AG08395 (cell line): ENCODE measurements around the gene OPN1MW2.
"Not testable (repeated sequence)": the region's sequence is repeated elsewhere in the genome, so short reads cannot be mapped to it uniquely, and the experiment has no call there.

ENCODE experiments used
- DNase-seq: peaks from one replicate; pipeline ENCODE4 v3.0.0; 2012; ENCODE audit warnings: mixed read lengths, low spot score

OPN1MW2 gene

GRCh38 chrX:154219456-154219855 lies at the start of gene OPN1MW2:
Gene OPN1MW2 (plus strand): TSS chrX:154219756. CDS start chrX:154219816, 60 bp downstream.
- DNase-seq, result not testable (repeated sequence)

GRCh38 chrX:154172535-154172943 lies 47.0 kb upstream of the OPN1MW2 start:
- DNase-seq, result not testable (repeated sequence)

GRCh38 chrX:154174356-154174755 lies 45.2 kb upstream of the OPN1MW2 start:
- not testable (repeated sequence) for DNase-seq

- DNase-seq, result not testable (repeated sequence)
These were observed 37.3 kb upstream of the OPN1MW2 start, which contains the start of gene OPN1MW for GRCh38 chrX:154182296-154182695. Gene OPN1MW (plus strand): TSS chrX:154182596. CDS start chrX:154182678, 82 bp downstream.

GRCh38 chrX:154183794-154184193 lies 35.8 kb upstream of the OPN1MW2 start:
- not testable (repeated sequence) for DNase-seq

GRCh38 chrX:154192846-154193245 lies 26.7 kb upstream of the OPN1MW2 start:
- DNase-seq, result not testable (repeated sequence)

- DNase-seq, result not testable (repeated sequence)
These were observed 25.2 kb upstream of the OPN1MW2 start for GRCh38 chrX:154194316-154194715.

- DNase-seq, result not testable (repeated sequence)
These were observed 23.1 kb upstream of the OPN1MW2 start for GRCh38 chrX:154196466-154196865.

- DNase-seq, result not testable (repeated sequence)
These were observed 9.7 kb upstream of the OPN1MW2 start for GRCh38 chrX:154209670-154210418.

- DNase-seq, result not testable (repeated sequence)
These were observed 8.5 kb upstream of the OPN1MW2 start for GRCh38 chrX:154211057-154211456.

GRCh38 chrX:154211499-154211898 lies 8.1 kb upstream of the OPN1MW2 start:
- DNase-seq, result not testable (repeated sequence)

GRCh38 chrX:154225292-154225691 lies 5.7 kb downstream of the OPN1MW2 start:
- not testable (repeated sequence) for DNase-seq

- DNase-seq, result not testable (repeated sequence)
These were observed 7.2 kb downstream of the OPN1MW2 start for GRCh38 chrX:154226706-154227105.

- not testable (repeated sequence) for DNase-seq
These were observed 11.9 kb downstream of the OPN1MW2 start for GRCh38 chrX:154231443-154231842.

GRCh38 chrX:154233620-154234019 lies 14.1 kb downstream of the OPN1MW2 start:
- not testable (repeated sequence) for DNase-seq

GRCh38 chrX:154238939-154239559 lies 19.5 kb downstream of the OPN1MW2 start:
- not testable (repeated sequence) for DNase-seq

GRCh38 chrX:154239982-154240503 lies 20.5 kb downstream of the OPN1MW2 start:
- not testable (repeated sequence) for DNase-seq

GRCh38 chrX:154247377-154248045 lies 28.0 kb downstream of the OPN1MW2 start:
- DNase-seq, result not testable (repeated sequence)

GRCh38 chrX:154248076-154248475 lies 28.5 kb downstream of the OPN1MW2 start:
- DNase-seq, result not testable (repeated sequence)

- DNase-seq, result not testable (repeated sequence)
These were observed 37.7 kb downstream of the OPN1MW2 start, which contains the start of gene OPN1MW3 for GRCh38 chrX:154257282-154257681. Gene OPN1MW3 (plus strand): TSS chrX:154257582. CDS start chrX:154257620, 38 bp downstream.

GRCh38 chrX:154258711-154259110 lies 39.2 kb downstream of the OPN1MW2 start:
- not testable (repeated sequence) for DNase-seq

GRCh38 chrX:154263072-154263471 lies 43.5 kb downstream of the OPN1MW2 start:
- DNase-seq, result not testable (repeated sequence)
